ENCODE results near the gene PLEKHH1. TPM values are rescaled to one million over a fixed set of nuclear protein-coding genes. Genes with fewer than 3 reads are reported as not detected.
A peak's percentile ranks its signal among the peaks of the same experiment; 100 is the strongest.

PLEKHH1 gene
- total RNA-seq, 1 experiment from 2014 or later = 35.3 TPM

GRCh38 chr14:67569011-67569650, 36.0 kb downstream of the PLEKHH1 start:
- Histone ChIP-seq H3K79me1 (ENCODE audit: insufficient read depth, low read depth, low read length, poor library complexity, severe bottlenecking) (no peaks in the 10 kb centered on the region), H3K27ac (ENCODE audit: insufficient read length, low read depth, low read length) (no peak overlapping the region), H2AFZ (ENCODE audit: low read length) (no peak overlapping the region), H3K23me2 (ENCODE audit: insufficient read length, low read depth, low read length, poor library complexity, severe bottlenecking) (no peaks in the 10 kb centered on the region), H2AK5ac (ENCODE audit: insufficient read length, low read length) (no peak overlapping the region), H3K27me3 (ENCODE audit: insufficient read depth, low read length) (no peaks in the 10 kb centered on the region), H2BK15ac (ENCODE audit: low read depth, low read length) (no peak overlapping the region), H3K9me3 (ENCODE audit: control insufficient read depth, low read depth, low read length) (no peaks in the 10 kb centered on the region), H2BK20ac (ENCODE audit: low read depth, low read length, poor library complexity, severe bottlenecking) (no peak overlapping the region), H3K4me1 (ENCODE audit: insufficient read depth, low read length) (no peaks in the 10 kb centered on the region), H3K18ac (ENCODE audit: insufficient read length, low read depth, low read length) (no peak overlapping the region), H4K8ac (replicated peaks; ENCODE audit: insufficient read length, low read depth, low read length) (no peak overlapping the region), H3K4me2 (ENCODE audit: insufficient read depth, insufficient read length, low read length) (no peak overlapping the region), H2BK12ac (ENCODE audit: insufficient read length, low read depth, low read length) (no peak overlapping the region), H3K9ac (ENCODE audit: extremely low read depth, insufficient read length, low read length) (no peak overlapping the region), H3K4ac (ENCODE audit: low read depth, low read length) (no peak overlapping the region), H3K14ac (ENCODE audit: insufficient read depth, low read length) (no peak overlapping the region), H3K56ac (ENCODE audit: insufficient read length, low read depth, low read length) (no peak overlapping the region), H4K91ac (ENCODE audit: insufficient read length, low read depth, low read length) (no peak overlapping the region), H2BK120ac (ENCODE audit: low read depth, low read length, poor library complexity, severe bottlenecking) (no peak overlapping the region), H3K23ac (ENCODE audit: insufficient read length, low read depth, low read length) (no peak overlapping the region), H3K79me2 (ENCODE audit: insufficient read depth, low read length) (no peaks in the 10 kb centered on the region), H4K20me1 (ENCODE audit: control insufficient read depth, insufficient read depth, insufficient read length) (no peaks in the 10 kb centered on the region), H4K5ac (ENCODE audit: insufficient read length, low read depth, low read length) (no peak overlapping the region), H3T11ph (ENCODE audit: low read length) (no peak overlapping the region), H2BK5ac (ENCODE audit: insufficient read length, low read length) (no peak overlapping the region)
- Mint-ChIP-seq H3K9me3 (no peaks in the 10 kb centered on the region), H3K27ac (peak overlapping the region in 1 of 3 experiments; percentile 49; a peak in 1 of 7 replicates), H3K4me3 (no peak overlapping the region), H3K36me3 (ENCODE audit: insufficient read depth in 1 of 3, low read depth in 3 of 3) (peaks cover 3 to 17% (median 5%) of the 10 kb centered on the region in 3 experiments; a peak in 6 of 7 replicates), H3K27me3 (ENCODE audit: low read depth) (no peaks in the 10 kb centered on the region), H3K4me1 (peaks cover 18 to 25% of the 10 kb centered on the region in 2 experiments)
- TF ChIP-seq CTCF (conservative IDR thresholded peaks at IDR 0.05) = no peak
- DNase-seq = peak; percentile 57
- WGBS (ENCODE audit: extremely low coverage, insufficient read length, low lambda C conversion rate) = no CpG with 5 or more reads among the region's 11 CpGs

Measured in H9 (cell line).